ENCODE measurements around the gene RNF175.

RNF175 gene

GRCh38 chr4:153759407-153760316 lies at the start of gene RNF175:
RNF175 (minus strand) TSS chr4:153760024; CDS start chr4:153759862, 162 bp downstream.
- H3K4me1 ChIP-seq (ENCODE audit: control insufficient read depth, insufficient read depth, low read length): peaks cover 10% of the 10 kb centered on the region
- peak within 1 kb of the TSS; percentile 44 to 68 for H3K4me3 ChIP-seq (ENCODE audit: low read length in 2 of 2)
- H3K27me3 ChIP-seq (ENCODE audit: control insufficient read depth in 1 of 2, insufficient read depth in 2 of 2, low read length in 2 of 2): peaks cover 0 to 9% of the 10 kb centered on the region in 2 donors
- H3K36me3 ChIP-seq (ENCODE audit: control insufficient read depth in 2 of 2, insufficient read depth in 2 of 2, low read length in 2 of 2): no peaks in the 10 kb centered on the region
- H3K9ac ChIP-seq (ENCODE audit: low read length in 2 of 2): no peak within 1 kb of the TSS
- peaks cover 0 to 5% of the 10 kb centered on the region in 2 donors for H3K9me3 ChIP-seq (ENCODE audit: control insufficient read depth in 2 of 2, low read length in 2 of 2)
- no peak within 1 kb of the TSS for H3K27ac ChIP-seq (ENCODE audit: low read length)

DNA sequence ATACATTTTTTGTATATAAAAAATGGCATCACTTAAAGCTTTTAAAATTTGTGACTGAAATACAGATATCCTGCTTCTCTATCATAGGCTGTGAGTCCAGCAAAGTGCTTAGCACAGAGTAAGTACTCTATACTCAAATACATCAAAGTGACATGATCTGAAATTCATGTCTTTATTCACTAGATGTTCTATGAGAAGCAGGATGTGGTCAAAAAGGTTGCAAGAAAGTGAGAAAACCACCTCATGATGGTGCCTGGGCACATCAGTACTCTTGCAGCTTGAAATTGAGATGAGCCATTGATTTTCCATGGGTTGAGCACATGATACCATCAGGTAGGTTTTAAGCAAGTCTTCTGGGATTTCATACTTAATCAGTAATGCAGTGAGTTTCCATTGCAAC lies 49.5 kb upstream of the RNF175 start:
- no peak overlapping the region for H3K27ac ChIP-seq (ENCODE audit: low read length)
- no peak overlapping the region for H3K4me3 ChIP-seq (ENCODE audit: low read length in 2 of 2)
- no peak overlapping the region for H3K9ac ChIP-seq (ENCODE audit: low read length in 2 of 2)
- no peaks in the 10 kb centered on the region for H3K36me3 ChIP-seq (ENCODE audit: control insufficient read depth in 2 of 2, insufficient read depth in 2 of 2, low read length in 2 of 2)
- no peaks in the 10 kb centered on the region for H3K9me3 ChIP-seq (ENCODE audit: control insufficient read depth in 2 of 2, low read length in 2 of 2)
- peaks cover 0 to 2% of the 10 kb centered on the region in 2 donors for H3K27me3 ChIP-seq (ENCODE audit: control insufficient read depth in 1 of 2, insufficient read depth in 2 of 2, low read length in 2 of 2)
- no peaks in the 10 kb centered on the region for H3K4me1 ChIP-seq (ENCODE audit: control insufficient read depth, insufficient read depth, low read length)

GRCh38 chr4:153808175-153808574 lies 48.4 kb upstream of the RNF175 start:
- Histone ChIP-seq H3K9me3 (ENCODE audit: control insufficient read depth in 2 of 2, low read length in 2 of 2) (no peaks in the 10 kb centered on the region), H3K36me3 (ENCODE audit: control insufficient read depth in 2 of 2, insufficient read depth in 2 of 2, low read length in 2 of 2) (no peaks in the 10 kb centered on the region), H3K9ac (ENCODE audit: low read length in 2 of 2) (no peak overlapping the region), H3K27me3 (ENCODE audit: control insufficient read depth in 1 of 2, insufficient read depth in 2 of 2, low read length in 2 of 2) (peaks cover 0 to 2% of the 10 kb centered on the region in 2 donors), H3K4me3 (ENCODE audit: low read length in 2 of 2) (no peak overlapping the region), H3K27ac (ENCODE audit: low read length) (no peak overlapping the region), H3K4me1 (ENCODE audit: control insufficient read depth, insufficient read depth, low read length) (no peaks in the 10 kb centered on the region)

- Histone ChIP-seq H3K36me3 (ENCODE audit: control insufficient read depth in 2 of 2, insufficient read depth in 2 of 2, low read length in 2 of 2) (no peaks in the 10 kb centered on the region), H3K9me3 (ENCODE audit: control insufficient read depth in 2 of 2, low read length in 2 of 2) (no peaks in the 10 kb centered on the region), H3K9ac (ENCODE audit: low read length in 2 of 2) (no peak overlapping the region), H3K4me1 (ENCODE audit: control insufficient read depth, insufficient read depth, low read length) (no peaks in the 10 kb centered on the region), H3K4me3 (ENCODE audit: low read length in 2 of 2) (no peak overlapping the region), H3K27ac (ENCODE audit: low read length) (no peak overlapping the region), H3K27me3 (ENCODE audit: control insufficient read depth in 1 of 2, insufficient read depth in 2 of 2, low read length in 2 of 2) (peaks cover 0 to 2% of the 10 kb centered on the region in 2 donors)
Measured at GRCh38 chr4:153806073-153806472, 46.2 kb upstream of the RNF175 start.

- Histone ChIP-seq H3K27me3 (ENCODE audit: control insufficient read depth in 1 of 2, insufficient read depth in 2 of 2, low read length in 2 of 2) (peaks cover 0 to 2% of the 10 kb centered on the region in 2 donors), H3K9ac (ENCODE audit: low read length in 2 of 2) (no peak overlapping the region), H3K4me1 (ENCODE audit: control insufficient read depth, insufficient read depth, low read length) (no peaks in the 10 kb centered on the region), H3K27ac (ENCODE audit: low read length) (no peak overlapping the region), H3K4me3 (ENCODE audit: low read length in 2 of 2) (no peak overlapping the region), H3K9me3 (ENCODE audit: control insufficient read depth in 2 of 2, low read length in 2 of 2) (no peaks in the 10 kb centered on the region), H3K36me3 (ENCODE audit: control insufficient read depth in 2 of 2, insufficient read depth in 2 of 2, low read length in 2 of 2) (no peaks in the 10 kb centered on the region)
Measured at GRCh38 chr4:153804722-153805121, 44.9 kb upstream of the RNF175 start.

GRCh38 chr4:153799694-153800074 lies 39.9 kb upstream of the RNF175 start:
- Histone ChIP-seq H3K4me1 (ENCODE audit: control insufficient read depth, insufficient read depth, low read length) (no peaks in the 10 kb centered on the region), H3K9ac (ENCODE audit: low read length in 2 of 2) (no peak overlapping the region), H3K36me3 (ENCODE audit: control insufficient read depth in 2 of 2, insufficient read depth in 2 of 2, low read length in 2 of 2) (no peaks in the 10 kb centered on the region), H3K4me3 (ENCODE audit: low read length in 2 of 2) (no peak overlapping the region), H3K27ac (ENCODE audit: low read length) (no peak overlapping the region), H3K9me3 (ENCODE audit: control insufficient read depth in 2 of 2, low read length in 2 of 2) (no peaks in the 10 kb centered on the region), H3K27me3 (ENCODE audit: control insufficient read depth in 1 of 2, insufficient read depth in 2 of 2, low read length in 2 of 2) (peaks cover 0 to 2% of the 10 kb centered on the region in 2 donors)

DNA sequence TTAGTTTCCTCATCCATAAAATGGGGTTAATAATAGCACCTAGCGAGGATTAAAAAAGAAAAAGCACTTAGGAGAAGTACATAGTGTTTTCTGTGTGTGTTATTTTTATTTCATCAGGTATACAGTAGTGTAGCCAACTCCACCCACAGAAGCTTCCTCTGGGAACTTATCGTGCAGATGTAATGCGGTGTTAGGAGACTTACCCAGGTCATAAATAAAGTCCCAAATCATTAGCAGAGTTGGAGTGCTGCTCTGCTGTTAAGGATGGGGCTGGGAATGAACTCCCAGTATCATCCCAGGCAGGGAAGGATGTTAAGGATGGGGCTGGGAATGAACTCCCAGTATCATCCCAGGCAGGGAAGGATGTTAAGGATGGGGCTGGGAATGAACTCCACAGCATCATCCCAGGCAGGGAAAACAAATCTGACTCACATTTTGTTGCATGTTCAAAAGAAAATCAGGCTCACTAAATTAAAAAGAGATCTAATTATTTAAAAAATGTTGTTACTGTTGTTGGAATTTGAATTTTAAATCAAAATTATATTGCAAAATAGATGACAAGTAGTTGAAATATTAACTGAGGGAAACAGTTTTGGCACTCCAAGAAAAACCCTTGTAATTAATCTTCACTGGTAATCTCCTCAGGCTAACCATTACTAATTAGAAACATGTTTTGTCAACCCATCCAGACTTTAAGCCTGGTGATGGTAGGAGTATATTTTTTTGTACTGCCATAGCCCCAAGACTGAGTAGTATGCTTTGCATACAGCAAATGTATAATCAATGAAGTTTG lies 39.3 kb upstream of the RNF175 start:
- Histone ChIP-seq H3K9me3 (ENCODE audit: control insufficient read depth in 2 of 2, low read length in 2 of 2) (no peaks in the 10 kb centered on the region), H3K9ac (ENCODE audit: low read length in 2 of 2) (no peak overlapping the region), H3K27ac (ENCODE audit: low read length) (no peak overlapping the region), H3K4me1 (ENCODE audit: control insufficient read depth, insufficient read depth, low read length) (no peaks in the 10 kb centered on the region), H3K27me3 (ENCODE audit: control insufficient read depth in 1 of 2, insufficient read depth in 2 of 2, low read length in 2 of 2) (no peaks in the 10 kb centered on the region), H3K36me3 (ENCODE audit: control insufficient read depth in 2 of 2, insufficient read depth in 2 of 2, low read length in 2 of 2) (no peaks in the 10 kb centered on the region), H3K4me3 (ENCODE audit: low read length in 2 of 2) (no peak overlapping the region)

DNA sequence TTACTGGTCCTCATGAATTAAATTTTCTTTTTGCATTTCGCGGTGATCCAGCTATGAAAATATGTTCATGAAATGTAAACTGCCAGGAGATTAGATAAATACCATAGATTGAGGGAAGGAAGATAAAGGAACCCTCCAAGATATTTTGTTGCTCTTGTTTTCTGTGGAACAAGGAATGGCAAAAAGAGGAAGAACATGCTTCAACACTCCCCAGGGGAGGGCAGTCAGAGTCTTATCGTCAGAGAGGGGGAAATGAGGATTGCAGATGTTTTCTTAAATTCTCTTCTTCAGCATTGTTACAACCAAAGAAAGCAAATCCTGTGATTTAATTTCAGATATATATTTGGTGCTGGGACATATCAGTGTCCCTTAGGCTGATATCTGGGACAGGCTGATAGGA lies 38.6 kb upstream of the RNF175 start:
- H3K9ac ChIP-seq (ENCODE audit: low read length in 2 of 2): no peak overlapping the region

DNA sequence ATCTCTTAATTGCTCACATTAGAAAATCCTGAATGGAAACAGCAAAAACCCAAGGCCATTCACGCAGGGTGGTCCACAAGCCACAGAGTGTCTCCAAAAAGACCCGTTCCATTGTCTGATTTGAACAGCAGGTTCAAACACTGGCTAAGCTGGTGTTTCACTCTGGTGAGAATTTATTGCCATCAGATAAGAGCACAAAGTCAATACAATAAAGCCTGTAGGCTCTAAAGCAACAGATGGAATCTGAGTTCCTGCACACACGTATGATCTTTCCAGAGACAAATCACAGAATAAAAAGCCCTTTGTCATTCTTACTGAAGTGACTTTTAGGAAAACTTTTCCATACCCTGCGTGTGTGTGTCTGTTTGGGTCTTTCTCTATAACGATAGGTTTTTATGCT lies 34.2 kb upstream of the RNF175 start:
- H3K27me3 ChIP-seq (ENCODE audit: control insufficient read depth in 1 of 2, insufficient read depth in 2 of 2, low read length in 2 of 2): peaks cover 32 to 47% of the 10 kb centered on the region in 2 donors
- no peak overlapping the region for H3K4me3 ChIP-seq (ENCODE audit: low read length in 2 of 2)
- H3K36me3 ChIP-seq (ENCODE audit: control insufficient read depth in 2 of 2, insufficient read depth in 2 of 2, low read length in 2 of 2): no peaks in the 10 kb centered on the region
- H3K27ac ChIP-seq (ENCODE audit: low read length): no peak overlapping the region
- H3K9me3 ChIP-seq (ENCODE audit: control insufficient read depth in 2 of 2, low read length in 2 of 2): no peaks in the 10 kb centered on the region
- H3K4me1 ChIP-seq (ENCODE audit: control insufficient read depth, insufficient read depth, low read length): peaks cover 28% of the 10 kb centered on the region
- no peak overlapping the region for H3K9ac ChIP-seq (ENCODE audit: low read length in 2 of 2)

More for the DNA sequence above, 38.6 kb upstream of the RNF175 start:
- Histone ChIP-seq H3K4me3 (ENCODE audit: low read length in 2 of 2) (no peak overlapping the region), H3K36me3 (ENCODE audit: control insufficient read depth in 2 of 2, insufficient read depth in 2 of 2, low read length in 2 of 2) (no peaks in the 10 kb centered on the region), H3K27ac (ENCODE audit: low read length) (no peak overlapping the region), H3K27me3 (ENCODE audit: control insufficient read depth in 1 of 2, insufficient read depth in 2 of 2, low read length in 2 of 2) (peaks cover 0 to 4% of the 10 kb centered on the region in 2 donors), H3K9me3 (ENCODE audit: control insufficient read depth in 2 of 2, low read length in 2 of 2) (no peaks in the 10 kb centered on the region), H3K4me1 (ENCODE audit: control insufficient read depth, insufficient read depth, low read length) (no peaks in the 10 kb centered on the region)

GRCh38 chr4:153792618-153793247 lies 32.9 kb upstream of the RNF175 start:
- Histone ChIP-seq H3K36me3 (ENCODE audit: control insufficient read depth in 2 of 2, insufficient read depth in 2 of 2, low read length in 2 of 2) (no peaks in the 10 kb centered on the region), H3K4me1 (ENCODE audit: control insufficient read depth, insufficient read depth, low read length) (peaks cover 36% of the 10 kb centered on the region), H3K27ac (ENCODE audit: low read length) (no peak overlapping the region), H3K9ac (ENCODE audit: low read length in 2 of 2) (no peak overlapping the region), H3K9me3 (ENCODE audit: control insufficient read depth in 2 of 2, low read length in 2 of 2) (no peaks in the 10 kb centered on the region), H3K27me3 (ENCODE audit: control insufficient read depth in 1 of 2, insufficient read depth in 2 of 2, low read length in 2 of 2) (peaks cover 41 to 59% of the 10 kb centered on the region in 2 donors), H3K4me3 (ENCODE audit: low read length in 2 of 2) (peak overlapping the region; percentile 63 to 71)
